ENCODE data around the gene RUNX1. TPM values are rescaled to one million over a fixed set of nuclear protein-coding genes. Genes with fewer than 3 reads are reported as not detected.
A peak's percentile ranks its signal among the peaks of the same experiment; 100 is the strongest.

The RUNX1 gene
- total and polyA plus RNA-seq, 2 donors (not counting 3 experiments of a cell fraction or from before 2014, with no cell fraction given) = 4.6 to 17.9 TPM

DNA sequence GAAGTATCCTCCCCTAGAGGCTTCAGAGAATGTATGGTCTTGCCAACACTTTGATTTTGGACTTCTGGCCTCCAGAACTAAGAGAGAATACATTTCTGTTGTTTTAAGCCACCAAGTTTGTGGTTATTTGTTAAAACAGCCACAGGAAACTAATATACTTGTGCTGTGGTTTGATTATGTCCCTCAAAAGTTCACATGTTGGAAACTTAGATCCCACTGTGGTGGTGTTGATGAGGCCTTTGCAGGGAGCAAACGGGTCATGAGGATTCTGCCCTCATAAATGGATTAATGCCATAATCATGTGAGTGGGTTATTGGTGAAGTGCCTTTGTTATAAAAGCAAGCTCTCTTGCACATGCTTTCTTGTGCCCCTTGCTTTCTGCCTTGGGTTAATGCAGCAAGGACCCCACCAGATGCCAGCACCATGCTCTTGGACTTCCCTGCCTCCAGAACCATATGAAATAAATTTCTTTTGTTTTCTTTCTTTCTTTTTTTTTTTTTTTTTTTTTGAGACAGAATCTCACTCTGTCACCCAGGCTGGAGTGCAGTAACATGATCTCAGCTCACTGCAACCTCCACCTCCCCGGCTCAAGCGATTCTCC, 223.1 kb downstream of the RUNX1 start:
- no peaks in the 10 kb centered on the region for H3K9me3 ChIP-seq (replicated peaks; ENCODE audit: control insufficient read depth, insufficient read depth, low read length)
- DNase-seq (ENCODE audit: low read depth, low spot score) (no peak), FAIRE-seq (no peak)
- H3K9me1 ChIP-seq (replicated peaks; ENCODE audit: control insufficient read depth, extremely low read depth, insufficient read depth, low read length) = no peaks in the 10 kb centered on the region
- intact Hi-C loops (cut with micrococcal nuclease) (no loop called here), dilution Hi-C loops (cut with MboI; ENCODE audit: extremely low pct_ligation_motif_present, low sequenced_read_pairs) (no loop called here)
- TF ChIP-seq MYC (IDR thresholded peaks at IDR 0.05; ENCODE audit: low read depth, low read length) = no peak
- TF ChIP-seq CTCF (IDR thresholded peaks at IDR 0.05; ENCODE audit: extremely low read depth in 1 of 2, insufficient read depth in 1 of 2, low read depth in 1 of 2, low read length in 2 of 2) = no peak
- no peak for TF ChIP-seq JUN (IDR thresholded peaks at IDR 0.05; ENCODE audit: borderline replicate concordance, insufficient read depth, insufficient read length, low read depth)
- no peaks in the 10 kb centered on the region for H3K27me3 ChIP-seq (ENCODE audit: control insufficient read depth in 2 of 2, insufficient read depth in 2 of 2, low read length in 2 of 2)
- CTCF ChIA-PET = no interaction called here
- no peak overlapping the region for H3K27ac ChIP-seq (ENCODE audit: insufficient read depth, low read depth, low read length)
- peaks cover 12% of the 10 kb centered on the region for H3K79me2 ChIP-seq (ENCODE audit: control insufficient read depth, insufficient read depth, low read length)
- BruUV-seq (replicated peaks) = no TSS peak
- H3K4me2 ChIP-seq (ENCODE audit: insufficient read depth, low read length) = no peak overlapping the region
- H3K4me3 ChIP-seq (replicated peaks in 1 of 3; ENCODE audit: insufficient read depth in 1 of 3, low read depth in 1 of 3, low read length in 3 of 3) = no peak overlapping the region
- H3K9ac ChIP-seq (replicated peaks; ENCODE audit: extremely low read depth, insufficient read depth, low read length) = no peak overlapping the region
- peaks cover 2 to 18% of the 10 kb centered on the region in 2 experiments for H3K36me3 ChIP-seq (ENCODE audit: control insufficient read depth in 2 of 2, extremely low read depth in 1 of 2, insufficient read depth in 2 of 2, low read length in 2 of 2)
- no peak overlapping the region for H2AFZ ChIP-seq (ENCODE audit: low read depth, low read length)
- no peaks in the 10 kb centered on the region for H3K4me1 ChIP-seq (ENCODE audit: control insufficient read depth, extremely low read depth, insufficient read depth, low read length)
- POLR2A ChIA-PET = no interaction called here
- H4K20me1 ChIP-seq (replicated peaks; ENCODE audit: control insufficient read depth, extremely low read depth, insufficient read depth, low read length) = no peaks in the 10 kb centered on the region

GRCh38 chr21:34825101-34825500, 224.0 kb downstream of the RUNX1 start:
- dilution Hi-C loops (cut with MboI; ENCODE audit: extremely low pct_ligation_motif_present, low sequenced_read_pairs) = no loop called here
- Histone ChIP-seq H3K79me2 (ENCODE audit: control insufficient read depth, insufficient read depth, low read length) (peaks cover 12% of the 10 kb centered on the region), H3K4me1 (ENCODE audit: control insufficient read depth, extremely low read depth, insufficient read depth, low read length) (no peaks in the 10 kb centered on the region), H4K20me1 (replicated peaks; ENCODE audit: control insufficient read depth, extremely low read depth, insufficient read depth, low read length) (no peaks in the 10 kb centered on the region), H3K4me2 (ENCODE audit: insufficient read depth, low read length) (no peak overlapping the region), H3K27me3 (ENCODE audit: control insufficient read depth in 2 of 2, insufficient read depth in 2 of 2, low read length in 2 of 2) (no peaks in the 10 kb centered on the region), H3K36me3 (ENCODE audit: control insufficient read depth in 2 of 2, extremely low read depth in 1 of 2, insufficient read depth in 2 of 2, low read length in 2 of 2) (peaks cover 2 to 18% of the 10 kb centered on the region in 2 experiments), H3K4me3 (replicated peaks in 1 of 3; ENCODE audit: insufficient read depth in 1 of 3, low read depth in 1 of 3, low read length in 3 of 3) (no peak overlapping the region), H2AFZ (ENCODE audit: low read depth, low read length) (no peak overlapping the region), H3K9ac (replicated peaks; ENCODE audit: extremely low read depth, insufficient read depth, low read length) (no peak overlapping the region), H3K9me1 (replicated peaks; ENCODE audit: control insufficient read depth, extremely low read depth, insufficient read depth, low read length) (no peaks in the 10 kb centered on the region), H3K9me3 (replicated peaks; ENCODE audit: control insufficient read depth, insufficient read depth, low read length) (no peaks in the 10 kb centered on the region), H3K27ac (ENCODE audit: insufficient read depth, low read depth, low read length) (no peak overlapping the region)
- ChIA-PET CTCF (interaction anchor here (1.2 kb wide), 1 partner anchor 18 kb away, joined by 3 read pairs; no protein-coding TSS in a partner anchor), POLR2A (no interaction called here)
- BruUV-seq (replicated peaks) = no TSS peak
- TF ChIP-seq, protein P1, sequence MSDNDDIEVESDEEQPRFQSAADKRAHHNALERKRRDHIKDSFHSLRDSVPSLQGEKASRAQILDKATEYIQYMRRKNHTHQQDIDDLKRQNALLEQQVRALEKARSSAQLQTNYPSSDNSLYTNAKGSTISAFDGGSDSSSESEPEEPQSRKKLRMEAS (IDR thresholded peaks at IDR 0.05; ENCODE audit: insufficient read depth, insufficient read length) = no peak
- no peak for TF ChIP-seq JUN (IDR thresholded peaks at IDR 0.05; ENCODE audit: borderline replicate concordance, insufficient read depth, insufficient read length, low read depth)
- TF ChIP-seq MYC (IDR thresholded peaks at IDR 0.05; ENCODE audit: low read depth, low read length) = no peak
- TF ChIP-seq CTCF (IDR thresholded peaks at IDR 0.05; ENCODE audit: extremely low read depth in 1 of 2, insufficient read depth in 1 of 2, low read depth in 1 of 2, low read length in 2 of 2) = no peak
- TF ChIP-seq GATA2 (IDR thresholded peaks at IDR 0.05; ENCODE audit: insufficient read depth, insufficient read length, low read depth, low read length) = no peak
- TF ChIP-seq FOS (IDR thresholded peaks at IDR 0.05; ENCODE audit: borderline replicate concordance, insufficient read depth, low read length) = no peak
- no peak for TF ChIP-seq EZH2 (IDR thresholded peaks at IDR 0.05; ENCODE audit: borderline replicate concordance, low read depth, low read length, severe bottlenecking)
- no peak for TF ChIP-seq POLR2A (IDR thresholded peaks at IDR 0.05; ENCODE audit: low read depth, low read length)
- no peak for TF ChIP-seq POLR2AphosphoS5 (IDR thresholded peaks at IDR 0.05; ENCODE audit: insufficient read depth, low read depth, low read length)
- DNase-seq (ENCODE audit: low read depth, low spot score) = no peak
- intact Hi-C loops (cut with micrococcal nuclease) = no loop called here
- FAIRE-seq = peak; percentile 57

All from endothelial cell of umbilical vein (primary cell).